Measurements from ENCODE around the gene KDM6A. TPM values are rescaled to one million over a fixed set of nuclear protein-coding genes. Genes with fewer than 3 reads are reported as not detected.
"Not testable (repeated sequence)": the region's sequence is repeated elsewhere in the genome, so short reads cannot be mapped to it uniquely, and the experiment has no call there.

The KDM6A gene
- total and polyA plus RNA-seq, 9 of the 15 experiments (the other 6 are each of a cell fraction or from before 2014, with no cell fraction given) = 8.4 to 34.3 (median 22.9) TPM

DNA sequence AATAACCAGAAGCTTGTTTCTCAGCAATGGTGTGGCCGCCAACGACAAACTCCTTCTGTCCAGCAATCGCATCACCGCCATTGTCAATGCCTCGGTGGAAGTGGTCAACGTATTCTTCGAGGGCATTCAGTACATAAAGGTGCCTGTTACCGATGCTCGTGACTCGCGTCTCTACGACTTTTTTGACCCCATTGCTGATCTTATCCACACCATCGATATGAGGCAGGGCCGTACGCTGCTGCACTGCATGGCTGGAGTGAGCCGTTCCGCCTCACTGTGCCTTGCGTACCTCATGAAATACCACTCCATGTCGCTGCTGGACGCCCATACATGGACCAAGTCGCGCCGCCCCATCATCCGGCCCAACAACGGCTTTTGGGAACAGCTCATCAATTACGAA, 28.8 kb upstream of the KDM6A start:
- Histone ChIP-seq H3K9ac (ENCODE audit: insufficient read depth in 1 of 2, low read depth in 2 of 2, low read length in 2 of 2) (peak overlapping the region; percentile 28 to 29; a peak in 3 of 4 replicates), H3K4me1 (replicated peaks in 1 of 2; ENCODE audit: control insufficient read depth in 2 of 2, insufficient read depth in 2 of 2, low read length in 2 of 2) (peaks cover 8 to 14% of the 10 kb centered on the region in 2 experiments; a peak in 4 of 5 replicates), H3K79me2 (ENCODE audit: control insufficient read depth, insufficient read depth, low read length) (peaks cover 5% of the 10 kb centered on the region; the same call in 2 of the 3 replicates), H3K9me3 (replicated peaks; ENCODE audit: control insufficient read depth, insufficient read depth, low read depth, low read length) (no peaks in the 10 kb centered on the region), H3K4me3 (no peak overlapping the region), H3K27ac (ENCODE audit: extremely low read depth, low read depth, low read length) (peak overlapping the region; percentile 89), H4K20me1 (replicated peaks; ENCODE audit: control insufficient read depth, insufficient read depth, low read length) (no peaks in the 10 kb centered on the region), H3K36me3 (ENCODE audit: control insufficient read depth, insufficient read depth, low read length) (no peaks in the 10 kb centered on the region), H2AFZ (ENCODE audit: low read depth, low read length) (peak overlapping the region; percentile 88), H3K27me3 (ENCODE audit: control insufficient read depth in 2 of 2, insufficient read depth in 2 of 2, low read length in 2 of 2) (no peaks in the 10 kb centered on the region), H3K4me2 (ENCODE audit: insufficient read depth, low read length) (peak overlapping the region; percentile 86), H3K9me1 (ENCODE audit: control insufficient read depth, insufficient read depth, low read length) (no peaks in the 10 kb centered on the region)
- WGBS (ENCODE audit: insufficient coverage, low coverage, missing lambda C conversion rate) = 82% methylated on average over 8 of the region's 26 CpGs
- ATAC-seq (no peak), DNase-seq (ENCODE audit: extremely low read depth in 1 of 4, low spot score in 3 of 4) (no peak), FAIRE-seq (no peak)
- CTCF ChIA-PET (ENCODE audit: low intra/inter-chr PET ratio) = no interaction called here
- POLR2A ChIA-PET = interaction anchor here (0.6 to 1.3 kb wide), 3 partner anchors 10 to 88 kb away, joined by 3 to 11 read pairs (median 3); partner anchors contain the start of gene KDM6A
- in situ Hi-C loops (cut with MboI) = no loop called here
- TF ChIP-seq ZBTB33 (CRISPR knock-in tag; IDR thresholded peaks at IDR 0.05) (peak; percentile 63), CEBPG (CRISPR knock-in tag; IDR thresholded peaks at IDR 0.05) (no peak), CEBPG (tag; conservative IDR thresholded peaks at IDR 0.05 in 1 of 2, IDR thresholded peaks at IDR 0.05 in 1 of 2) (no peak), TBP (optimal IDR thresholded peaks at IDR 0.05; ENCODE audit: low read depth, low read length) (peak; percentile 4), THRAP3 (IDR thresholded peaks at IDR 0.05; ENCODE audit: borderline replicate concordance) (peak; percentile 83; the same call in 1 of the 2 replicates)
- TF ChIP-seq, protein P1, sequence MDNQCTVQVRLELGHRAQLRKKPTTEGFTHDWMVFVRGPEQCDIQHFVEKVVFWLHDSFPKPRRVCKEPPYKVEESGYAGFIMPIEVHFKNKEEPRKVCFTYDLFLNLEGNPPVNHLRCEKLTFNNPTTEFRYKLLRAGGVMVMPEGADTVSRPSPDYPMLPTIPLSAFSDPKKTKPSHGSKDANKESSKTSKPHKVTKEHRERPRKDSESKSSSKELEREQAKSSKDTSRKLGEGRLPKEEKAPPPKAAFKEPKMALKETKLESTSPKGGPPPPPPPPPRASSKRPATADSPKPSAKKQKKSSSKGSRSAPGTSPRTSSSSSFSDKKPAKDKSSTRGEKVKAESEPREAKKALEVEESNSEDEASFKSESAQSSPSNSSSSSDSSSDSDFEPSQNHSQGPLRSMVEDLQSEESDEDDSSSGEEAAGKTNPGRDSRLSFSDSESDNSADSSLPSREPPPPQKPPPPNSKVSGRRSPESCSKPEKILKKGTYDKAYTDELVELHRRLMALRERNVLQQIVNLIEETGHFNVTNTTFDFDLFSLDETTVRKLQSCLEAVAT (IDR thresholded peaks at IDR 0.05) = peak in 1 of 2 experiments; percentile 91; a peak in 2 of 4 replicates
- intact Hi-C loops (cut with micrococcal nuclease) = no loop called here
- BruUV-seq (replicated peaks) = no TSS peak

DNA sequence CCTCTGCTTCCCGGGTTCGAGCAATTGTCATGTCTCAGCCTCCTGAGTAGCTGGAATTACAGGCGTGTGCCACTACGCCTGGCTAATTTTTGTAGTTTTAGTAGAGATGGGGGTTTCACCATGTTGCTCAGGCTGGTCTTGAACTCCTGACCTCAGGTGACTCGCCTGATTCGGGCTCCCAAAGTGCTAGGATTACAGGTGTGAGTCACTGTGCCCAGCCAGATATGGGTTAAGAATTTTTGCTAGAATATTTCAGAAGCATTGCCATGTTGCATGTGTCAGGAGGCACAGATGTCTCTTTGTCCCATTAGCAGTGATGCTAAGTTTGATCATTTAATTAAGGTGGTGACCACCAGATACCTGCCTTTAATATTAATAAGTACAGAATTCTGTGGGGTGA, 22.1 kb upstream of the KDM6A start:
- H3K27ac ChIP-seq (ENCODE audit: extremely low read depth, low read depth, low read length); ATAC-seq; in situ Hi-C loops (cut with MboI); H3K4me3 ChIP-seq; BruUV-seq (replicated peaks); H3K27me3 ChIP-seq (ENCODE audit: control insufficient read depth in 2 of 2, insufficient read depth in 2 of 2, low read length in 2 of 2); H4K20me1 ChIP-seq (replicated peaks; ENCODE audit: control insufficient read depth, insufficient read depth, low read length); H3K4me1 ChIP-seq (replicated peaks in 1 of 2; ENCODE audit: control insufficient read depth in 2 of 2, insufficient read depth in 2 of 2, low read length in 2 of 2); H3K4me2 ChIP-seq (ENCODE audit: insufficient read depth, low read length); CTCF ChIA-PET (ENCODE audit: low intra/inter-chr PET ratio); H3K9ac ChIP-seq (ENCODE audit: insufficient read depth in 1 of 2, low read depth in 2 of 2, low read length in 2 of 2); DNase-seq (ENCODE audit: extremely low read depth in 1 of 4, low spot score in 3 of 4); H3K36me3 ChIP-seq (ENCODE audit: control insufficient read depth, insufficient read depth, low read length); H3K79me2 ChIP-seq (ENCODE audit: control insufficient read depth, insufficient read depth, low read length); H3K9me1 ChIP-seq (ENCODE audit: control insufficient read depth, insufficient read depth, low read length); H2AFZ ChIP-seq (ENCODE audit: low read depth, low read length); FAIRE-seq; intact Hi-C loops (cut with micrococcal nuclease); H3K9me3 ChIP-seq (replicated peaks; ENCODE audit: control insufficient read depth, insufficient read depth, low read depth, low read length); POLR2A ChIA-PET: not testable (repeated sequence)
- WGBS (ENCODE audit: insufficient coverage, low coverage, missing lambda C conversion rate) = 35% methylated on average over 6 of the region's 6 CpGs
